GM21576 (cell line): ENCODE results near the gene RBSN.

Experiments
- ATAC-seq: cut with Tn5 transposase; IDR thresholded peaks from one replicate; pipeline ENCODE4 v1.9.1; 2021; ENCODE audit warnings: mild to moderate bottlenecking, moderate library complexity; ENCODE audit not compliant: unreplicated experiment

The RBSN gene

GRCh38 chr3:15063238-15063637 is 35.7 kb downstream of the RBSN start:
- no peak for ATAC-seq

- ATAC-seq: no peak
These were observed 38.9 kb downstream of the RBSN start for GRCh38 chr3:15060029-15060428.

GRCh38 chr3:15056676-15057404 is 42.1 kb downstream of the RBSN start:
- ATAC-seq: no peak

GRCh38 chr3:15055019-15055557 is 43.9 kb downstream of the RBSN start:
- ATAC-seq: peak; percentile 34

- ATAC-seq: no peak
These were observed 45.4 kb downstream of the RBSN start for GRCh38 chr3:15053541-15053940.

GRCh38 chr3:15052335-15053242 is 46.4 kb downstream of the RBSN start:
- ATAC-seq: no peak

- ATAC-seq: peak; percentile 55
These were observed 47.4 kb downstream of the RBSN start for GRCh38 chr3:15051531-15051930.

- ATAC-seq: peak; percentile 84
These were observed 48.4 kb downstream of the RBSN start for GRCh38 chr3:15050405-15051092.

- no peak for ATAC-seq
These were observed 49.4 kb downstream of the RBSN start for GRCh38 chr3:15049584-15049983.

- no peak for ATAC-seq
These were observed 53.3 kb downstream of the RBSN start for GRCh38 chr3:15045667-15046066.

GRCh38 chr3:15044326-15044725 is 54.6 kb downstream of the RBSN start:
- no peak for ATAC-seq

- no peak for ATAC-seq
These were observed 55.4 kb downstream of the RBSN start for GRCh38 chr3:15043408-15044171.

- ATAC-seq: no peak
These were observed 56.0 kb downstream of the RBSN start for GRCh38 chr3:15042936-15043335.

- ATAC-seq: no peak
These were observed 57.0 kb downstream of the RBSN start for GRCh38 chr3:15041950-15042349.

- no peak for ATAC-seq
These were observed 58.1 kb downstream of the RBSN start for GRCh38 chr3:15040844-15041243.

- ATAC-seq: no peak
These were observed 60.6 kb downstream of the RBSN start for GRCh38 chr3:15038306-15038705.

GRCh38 chr3:15033103-15033502 is 65.8 kb downstream of the RBSN start:
- no peak for ATAC-seq

GRCh38 chr3:15032650-15033049 is 66.3 kb downstream of the RBSN start:
- ATAC-seq: no peak

- ATAC-seq: no peak
These were observed 69.3 kb downstream of the RBSN start for GRCh38 chr3:15029625-15030024.

- ATAC-seq: no peak
These were observed 75.2 kb downstream of the RBSN start for GRCh38 chr3:15023719-15024118.
